Measurements from ENCODE around the gene CEP76. TPM values are rescaled to one million over a fixed set of nuclear protein-coding genes. Genes with fewer than 3 reads are reported as not detected.

The CEP76 gene
- total RNA-seq, 4 donors from 2014 or later = 5.6 to 35.6 (median 11.7) TPM

GRCh38 chr18:12668041-12668440 is 34.5 kb downstream of the CEP76 start:
- Histone ChIP-seq H3K27ac (no peak overlapping the region), H3K27me3 (no peaks in the 10 kb centered on the region), H3K4me1 (no peaks in the 10 kb centered on the region), H3K9me3 (no peaks in the 10 kb centered on the region), H3K36me3 (no peaks in the 10 kb centered on the region), H3K4me3 (no peak overlapping the region)
- DNase-seq = no peak
- intact Hi-C loops (cut with DNase I; ENCODE audit: low total_unique reads) = no loop called here
- TF ChIP-seq, protein P1, sequence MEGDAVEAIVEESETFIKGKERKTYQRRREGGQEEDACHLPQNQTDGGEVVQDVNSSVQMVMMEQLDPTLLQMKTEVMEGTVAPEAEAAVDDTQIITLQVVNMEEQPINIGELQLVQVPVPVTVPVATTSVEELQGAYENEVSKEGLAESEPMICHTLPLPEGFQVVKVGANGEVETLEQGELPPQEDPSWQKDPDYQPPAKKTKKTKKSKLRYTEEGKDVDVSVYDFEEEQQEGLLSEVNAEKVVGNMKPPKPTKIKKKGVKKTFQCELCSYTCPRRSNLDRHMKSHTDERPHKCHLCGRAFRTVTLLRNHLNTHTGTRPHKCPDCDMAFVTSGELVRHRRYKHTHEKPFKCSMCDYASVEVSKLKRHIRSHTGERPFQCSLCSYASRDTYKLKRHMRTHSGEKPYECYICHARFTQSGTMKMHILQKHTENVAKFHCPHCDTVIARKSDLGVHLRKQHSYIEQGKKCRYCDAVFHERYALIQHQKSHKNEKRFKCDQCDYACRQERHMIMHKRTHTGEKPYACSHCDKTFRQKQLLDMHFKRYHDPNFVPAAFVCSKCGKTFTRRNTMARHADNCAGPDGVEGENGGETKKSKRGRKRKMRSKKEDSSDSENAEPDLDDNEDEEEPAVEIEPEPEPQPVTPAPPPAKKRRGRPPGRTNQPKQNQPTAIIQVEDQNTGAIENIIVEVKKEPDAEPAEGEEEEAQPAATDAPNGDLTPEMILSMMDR (IDR thresholded peaks at IDR 0.05) = no peak
- TF ChIP-seq POLR2A (IDR thresholded peaks at IDR 0.05) = no peak

DNA sequence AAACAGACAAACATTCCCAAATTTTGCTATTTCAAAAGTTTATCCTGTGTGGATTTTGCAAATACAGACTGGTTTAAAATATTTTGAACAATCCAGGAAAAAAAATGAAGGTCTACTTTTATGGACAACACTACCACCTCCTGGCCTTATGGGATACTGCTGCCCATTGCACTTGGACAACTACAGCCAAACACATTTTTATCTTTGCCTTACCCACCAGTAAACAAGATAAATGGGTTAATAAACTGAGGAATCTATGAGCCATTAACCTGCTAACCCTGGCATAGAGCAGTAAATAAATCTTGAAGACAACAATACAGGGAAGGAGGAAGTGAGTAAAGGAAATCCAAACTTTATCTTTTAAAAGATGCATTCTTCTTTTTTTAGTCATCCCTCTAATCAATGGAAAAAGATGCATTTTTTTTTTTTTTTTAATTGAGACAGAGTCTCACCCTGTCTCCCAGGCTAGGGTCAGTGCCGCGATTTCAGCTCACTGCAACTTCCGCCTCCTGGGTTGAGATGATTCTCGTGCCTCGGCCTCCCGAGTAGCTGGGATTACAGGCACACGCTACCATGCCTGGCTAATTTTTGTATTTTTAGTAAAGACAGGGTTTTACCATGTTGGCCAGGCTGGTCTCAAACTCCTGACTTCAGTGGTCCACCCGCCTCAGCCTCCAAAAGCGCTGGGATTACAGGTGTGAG is 42.5 kb downstream of the CEP76 start:
- no peak for TF ChIP-seq POLR2A (IDR thresholded peaks at IDR 0.05)
- TF ChIP-seq, protein P1 (IDR thresholded peaks at IDR 0.05) = peak; percentile 87 to 93 (median 88)
- Histone ChIP-seq H3K9me3 (no peaks in the 10 kb centered on the region), H3K4me1 (no peaks in the 10 kb centered on the region), H3K36me3 (no peaks in the 10 kb centered on the region), H3K27me3 (no peaks in the 10 kb centered on the region), H3K4me3 (no peak overlapping the region), H3K27ac (peak overlapping the region; percentile 33 to 40)
- intact Hi-C loops (cut with DNase I; ENCODE audit: low total_unique reads) = loop anchor here (5.0 kb wide), 1 partner anchor 268 kb away; no protein-coding TSS in a partner anchor
- DNase-seq = peak; percentile 45 to 66

DNA sequence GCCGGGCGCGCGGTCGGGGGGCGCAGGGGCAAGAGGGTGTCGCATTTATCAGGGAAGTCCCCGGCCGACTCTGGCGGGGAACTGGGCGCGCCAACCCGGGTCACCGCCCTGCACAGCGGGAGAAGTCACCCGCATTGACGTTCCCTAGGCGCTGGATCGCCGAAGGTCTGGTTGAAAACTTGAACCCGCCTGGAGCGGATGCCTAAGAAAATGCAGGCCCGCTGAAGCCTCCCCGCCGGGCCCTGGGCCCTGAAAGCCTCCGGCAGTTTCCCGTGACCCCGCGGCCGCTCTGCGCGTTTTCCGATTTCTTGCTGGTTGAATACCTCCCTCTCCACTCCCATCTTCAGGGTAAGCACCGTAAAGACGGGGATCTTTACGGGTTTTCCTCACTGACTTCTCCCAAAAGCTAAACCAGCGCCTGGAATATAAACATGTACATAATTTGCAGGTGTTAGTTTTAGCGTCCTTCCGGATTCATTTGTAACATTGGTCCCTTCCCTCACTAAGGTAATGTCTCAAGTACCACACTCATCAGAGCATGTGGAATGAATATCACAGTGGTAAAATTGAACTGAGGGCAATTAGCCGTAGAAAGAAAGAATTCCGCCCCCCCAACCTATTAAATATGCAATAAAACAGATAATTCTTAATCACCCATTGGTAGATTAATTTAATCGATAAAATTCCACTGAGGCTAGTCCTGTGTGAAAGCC is 43.9 kb downstream of the CEP76 start:
- Histone ChIP-seq H3K27ac (peak overlapping the region; percentile 86 to 98), H3K9me3 (no peaks in the 10 kb centered on the region), H3K36me3 (no peaks in the 10 kb centered on the region), H3K4me3 (peak overlapping the region; percentile 47 to 87), H3K27me3 (no peaks in the 10 kb centered on the region), H3K4me1 (no peaks in the 10 kb centered on the region)
- TF ChIP-seq POLR2A (IDR thresholded peaks at IDR 0.05) = no peak
- TF ChIP-seq, protein P1 (IDR thresholded peaks at IDR 0.05) = no peak
- peak; percentile 40 to 46 for DNase-seq
- intact Hi-C loops (cut with DNase I; ENCODE audit: low total_unique reads) = loop anchor here (5.0 kb wide), 1 partner anchor 266 kb away; no protein-coding TSS in a partner anchor

DNA sequence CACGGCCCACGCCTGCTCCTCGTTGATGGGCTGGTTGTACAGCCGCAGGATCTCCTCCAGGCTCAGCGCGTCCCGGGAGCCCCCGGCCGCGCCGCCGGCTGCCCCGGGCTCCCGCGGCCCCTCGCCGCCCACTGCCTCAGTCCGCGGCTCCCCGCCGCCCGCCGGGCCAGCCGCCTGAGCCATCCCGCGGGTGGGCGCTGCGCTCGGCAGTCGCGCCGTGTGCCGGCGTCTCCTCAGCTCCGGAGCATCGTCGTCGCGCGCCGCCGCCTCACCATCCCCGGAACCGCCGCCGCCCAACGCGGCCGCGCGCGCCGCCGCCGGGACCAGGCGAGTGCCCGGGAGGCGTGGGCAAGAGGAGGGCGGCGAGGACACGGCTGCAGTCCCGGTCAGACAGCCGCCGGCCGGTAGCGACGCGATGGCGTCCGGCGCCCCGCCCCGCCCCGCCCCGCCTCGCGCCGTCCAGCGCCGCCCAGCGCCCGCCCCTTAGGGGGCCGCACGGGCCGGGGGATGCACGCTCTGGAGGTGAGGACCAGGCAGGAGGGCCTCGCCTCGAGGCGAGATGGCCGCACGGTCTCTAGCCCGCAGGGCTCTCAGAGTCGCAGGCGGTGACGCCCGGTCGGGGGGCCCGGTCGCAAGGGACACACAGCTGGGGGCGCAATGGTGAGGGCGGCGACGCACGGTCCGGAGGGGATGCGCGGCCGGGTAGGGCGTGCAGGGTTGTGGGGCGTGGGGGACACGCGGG is 44.7 kb downstream of the CEP76 start, which contains the start of gene SPIRE1:
Gene SPIRE1 (minus strand): TSS at position 424 of the 742 bp plus-strand sequence. CDS start 241 bp downstream, at position 183.
- Histone ChIP-seq H3K4me1 (no peaks in the 10 kb centered on the region), H3K36me3 (no peaks in the 10 kb centered on the region), H3K4me3 (peak within 1 kb of the TSS; percentile 47 to 87), H3K9me3 (no peaks in the 10 kb centered on the region), H3K27ac (peak within 1 kb of the TSS; percentile 86 to 98), H3K27me3 (no peaks in the 10 kb centered on the region)
- TF ChIP-seq, protein P1 (IDR thresholded peaks at IDR 0.05) = no peak
- TF ChIP-seq POLR2A (IDR thresholded peaks at IDR 0.05) = peak in 1 of 2 donors; percentile 72
- intact Hi-C loops (cut with DNase I; ENCODE audit: low total_unique reads) = loop anchor here (5.0 kb wide), 1 partner anchor 266 kb away; no protein-coding TSS in a partner anchor
- DNase-seq = peak; percentile 55
